HCT116 (cell line): ENCODE results near the gene SERF2.

Experiments
- ELF1 ChIP-seq: IDR thresholded peaks from 2 replicates; pipeline ENCODE4 v1.6.1; 2012; ENCODE audit warnings: low read depth, borderline replicate concordance
- EZH2 ChIP-seq: fragments of 200-600 bp; sonication (generic); IDR thresholded peaks from 2 replicates; pipeline ENCODE4 v1.6.1; 2017; ENCODE audit warnings: antibody characterized with exemption, mixed run types
- JUND ChIP-seq: IDR thresholded peaks from 2 replicates; pipeline ENCODE4 v1.6.1; 2012
- POLR2A ChIP-seq: IDR thresholded peaks from 2 replicates; pipeline ENCODE4 v1.7.0; 2011; ENCODE audit warnings: borderline replicate concordance; ENCODE audit not compliant: insufficient read depth, insufficient read length; ENCODE audit errors: extremely low read depth
- POLR2AphosphoS5 ChIP-seq: IDR thresholded peaks from 2 replicates; pipeline ENCODE4 v1.6.1; 2011; ENCODE audit warnings: mild to moderate bottlenecking, low read depth, low read length, moderate library complexity
- SRF ChIP-seq: IDR thresholded peaks from 2 replicates; pipeline ENCODE4 v1.6.1; 2012; ENCODE audit warnings: low read depth
- YY1 ChIP-seq: IDR thresholded peaks from 2 replicates; pipeline ENCODE4 v1.6.1; 2011; ENCODE audit warnings: low read length, low read depth, moderate library complexity, mild to moderate bottlenecking; ENCODE audit not compliant: insufficient replicate concordance; ENCODE audit errors: extremely low read depth
- TF ChIP-seq, protein P1 (sequence below), 3 experiments: fragments of 200-600 bp in 1 of 3; sonication (generic) in 1 of 3; IDR thresholded peaks in 2 of 3; conservative IDR thresholded peaks in 1 of 3; 2 replicates each; pipeline ENCODE4 v1.5.1; 2012 to 2017; ENCODE audit warnings: low read depth in 2 of 3, low read length in 2 of 3, antibody characterized with exemption in 1 of 3, borderline replicate concordance in 1 of 3, control low read depth in 1 of 3, mild to moderate bottlenecking in 1 of 3, mixed read lengths in 1 of 3, mixed run types in 1 of 3, moderate library complexity in 1 of 3; ENCODE audit not compliant: insufficient read depth in 1 of 3

GRCh38 chr15:43792761-43793476, 799 bp downstream of the SERF2 start:
- TF ChIP-seq, protein P1, sequence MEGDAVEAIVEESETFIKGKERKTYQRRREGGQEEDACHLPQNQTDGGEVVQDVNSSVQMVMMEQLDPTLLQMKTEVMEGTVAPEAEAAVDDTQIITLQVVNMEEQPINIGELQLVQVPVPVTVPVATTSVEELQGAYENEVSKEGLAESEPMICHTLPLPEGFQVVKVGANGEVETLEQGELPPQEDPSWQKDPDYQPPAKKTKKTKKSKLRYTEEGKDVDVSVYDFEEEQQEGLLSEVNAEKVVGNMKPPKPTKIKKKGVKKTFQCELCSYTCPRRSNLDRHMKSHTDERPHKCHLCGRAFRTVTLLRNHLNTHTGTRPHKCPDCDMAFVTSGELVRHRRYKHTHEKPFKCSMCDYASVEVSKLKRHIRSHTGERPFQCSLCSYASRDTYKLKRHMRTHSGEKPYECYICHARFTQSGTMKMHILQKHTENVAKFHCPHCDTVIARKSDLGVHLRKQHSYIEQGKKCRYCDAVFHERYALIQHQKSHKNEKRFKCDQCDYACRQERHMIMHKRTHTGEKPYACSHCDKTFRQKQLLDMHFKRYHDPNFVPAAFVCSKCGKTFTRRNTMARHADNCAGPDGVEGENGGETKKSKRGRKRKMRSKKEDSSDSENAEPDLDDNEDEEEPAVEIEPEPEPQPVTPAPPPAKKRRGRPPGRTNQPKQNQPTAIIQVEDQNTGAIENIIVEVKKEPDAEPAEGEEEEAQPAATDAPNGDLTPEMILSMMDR (IDR thresholded peaks at IDR 0.05 in 2 of 3, conservative IDR thresholded peaks at IDR 0.05 in 1 of 3; ENCODE audit: borderline replicate concordance in 1 of 3, insufficient read depth in 1 of 3, low read depth in 2 of 3, low read length in 2 of 3): no peak
- TF ChIP-seq SRF: no peak
- no peak for TF ChIP-seq POLR2AphosphoS5
- TF ChIP-seq JUND: no peak
- no peak for TF ChIP-seq POLR2A
- no peak for TF ChIP-seq EZH2
- no peak for TF ChIP-seq YY1
- TF ChIP-seq ELF1: no peak
